GM18502 (cell line): Measurements from ENCODE around the gene MUL1.

Experiments used
- ATAC-seq: cut with Tn5 transposase; IDR thresholded peaks from one replicate; pipeline ENCODE4 v1.9.1; 2021; ENCODE audit warnings: mild to moderate bottlenecking; ENCODE audit not compliant: unreplicated experiment, poor library complexity

MUL1 gene, protein sequence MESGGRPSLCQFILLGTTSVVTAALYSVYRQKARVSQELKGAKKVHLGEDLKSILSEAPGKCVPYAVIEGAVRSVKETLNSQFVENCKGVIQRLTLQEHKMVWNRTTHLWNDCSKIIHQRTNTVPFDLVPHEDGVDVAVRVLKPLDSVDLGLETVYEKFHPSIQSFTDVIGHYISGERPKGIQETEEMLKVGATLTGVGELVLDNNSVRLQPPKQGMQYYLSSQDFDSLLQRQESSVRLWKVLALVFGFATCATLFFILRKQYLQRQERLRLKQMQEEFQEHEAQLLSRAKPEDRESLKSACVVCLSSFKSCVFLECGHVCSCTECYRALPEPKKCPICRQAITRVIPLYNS

DNA sequence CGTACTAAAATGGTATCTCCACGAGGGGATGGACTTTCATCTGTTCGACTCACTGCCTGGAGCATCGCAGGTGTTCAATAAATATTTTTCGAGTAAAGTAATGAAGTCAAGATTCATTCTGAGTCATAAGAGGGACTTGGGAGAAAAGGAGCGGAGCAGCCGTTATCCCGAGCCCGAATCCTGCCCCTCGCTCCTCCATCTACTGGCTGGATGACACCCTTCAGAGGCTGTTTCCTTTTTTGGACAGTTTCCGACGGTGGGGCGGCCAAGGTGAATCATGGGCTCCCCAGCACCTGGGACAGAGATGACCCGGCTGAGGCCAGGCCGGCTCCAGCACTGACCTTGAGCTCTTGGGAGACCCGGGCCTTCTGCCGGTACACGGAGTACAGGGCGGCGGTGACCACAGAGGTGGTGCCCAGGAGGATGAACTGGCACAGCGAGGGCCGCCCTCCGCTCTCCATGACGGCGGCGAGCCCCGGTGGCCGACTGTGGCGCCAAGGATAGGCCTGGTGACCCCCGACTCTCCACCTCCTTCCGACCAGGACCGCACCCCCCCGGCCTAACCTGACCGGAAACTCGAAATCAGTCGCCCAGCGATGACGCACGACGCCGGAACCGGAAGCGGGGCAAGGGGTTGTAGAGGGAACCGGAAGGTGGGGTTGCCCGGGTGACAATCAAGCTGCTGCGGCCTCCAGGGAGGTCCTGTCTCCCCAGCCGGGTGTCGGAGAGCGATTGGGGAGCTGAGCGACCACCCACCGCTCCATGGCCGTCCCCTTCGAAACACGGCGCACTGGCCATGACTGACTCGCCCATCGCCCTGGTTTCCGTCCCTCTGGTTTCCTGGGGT is at the start of gene MUL1:
Gene MUL1 (minus strand): TSS at position 588 of the 847 bp plus-strand sequence. CDS start 127 bp downstream, at position 461.
- ATAC-seq = peak; percentile 84

DNA sequence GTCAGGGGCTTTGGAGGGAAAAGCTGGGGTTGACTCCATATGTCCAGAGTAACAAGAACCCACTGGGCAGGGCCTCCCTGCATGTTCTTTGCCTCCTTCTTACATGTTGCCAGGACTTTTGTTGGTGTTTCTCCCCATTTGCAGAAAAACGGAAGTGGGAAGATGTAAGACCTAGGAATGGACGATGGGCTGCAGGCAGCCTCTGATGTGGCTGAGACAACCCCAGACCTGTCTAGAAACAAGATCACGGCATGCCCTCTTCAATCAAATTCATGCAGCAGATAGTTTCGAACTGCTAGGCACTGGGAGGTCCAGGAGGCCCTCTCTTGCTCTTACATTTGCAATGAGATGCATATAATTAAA is 47.8 kb upstream of the MUL1 start:
- ATAC-seq = no peak

DNA sequence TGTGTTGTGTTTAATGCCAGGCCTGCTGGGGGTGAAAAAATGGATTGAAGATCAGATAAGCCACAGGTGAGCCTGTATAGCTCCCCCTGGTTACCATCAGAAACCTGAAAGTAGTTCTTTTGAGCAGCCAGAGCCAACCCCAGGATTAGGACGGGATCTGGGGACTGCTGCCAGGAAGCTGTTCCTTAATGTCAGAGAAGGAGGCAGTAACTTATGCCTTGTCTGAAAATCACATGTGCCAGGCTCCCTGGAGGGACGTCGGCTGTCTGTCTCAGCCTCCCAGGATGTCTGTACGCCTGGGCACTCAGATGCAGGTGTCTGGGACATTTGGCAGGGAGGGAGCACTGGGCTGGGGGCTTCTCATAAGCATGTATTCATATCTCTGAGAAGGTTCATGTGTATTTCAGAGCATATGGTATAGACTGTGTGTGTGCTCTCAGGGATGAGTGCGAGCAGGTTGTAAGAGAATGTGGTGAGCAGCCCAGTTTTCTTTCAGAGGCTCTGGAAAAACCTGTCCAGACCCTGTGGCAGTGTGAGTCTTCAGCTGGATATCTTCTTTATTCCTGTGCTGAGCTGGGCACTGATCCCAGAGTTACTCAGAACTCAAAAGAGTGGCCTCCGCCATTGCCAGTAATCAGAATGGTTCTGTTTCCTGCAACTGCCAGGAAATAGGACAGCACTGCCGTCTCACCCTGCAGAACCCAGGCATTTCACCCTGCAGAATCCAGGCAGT is 47.2 kb upstream of the MUL1 start:
- ATAC-seq = no peak

DNA sequence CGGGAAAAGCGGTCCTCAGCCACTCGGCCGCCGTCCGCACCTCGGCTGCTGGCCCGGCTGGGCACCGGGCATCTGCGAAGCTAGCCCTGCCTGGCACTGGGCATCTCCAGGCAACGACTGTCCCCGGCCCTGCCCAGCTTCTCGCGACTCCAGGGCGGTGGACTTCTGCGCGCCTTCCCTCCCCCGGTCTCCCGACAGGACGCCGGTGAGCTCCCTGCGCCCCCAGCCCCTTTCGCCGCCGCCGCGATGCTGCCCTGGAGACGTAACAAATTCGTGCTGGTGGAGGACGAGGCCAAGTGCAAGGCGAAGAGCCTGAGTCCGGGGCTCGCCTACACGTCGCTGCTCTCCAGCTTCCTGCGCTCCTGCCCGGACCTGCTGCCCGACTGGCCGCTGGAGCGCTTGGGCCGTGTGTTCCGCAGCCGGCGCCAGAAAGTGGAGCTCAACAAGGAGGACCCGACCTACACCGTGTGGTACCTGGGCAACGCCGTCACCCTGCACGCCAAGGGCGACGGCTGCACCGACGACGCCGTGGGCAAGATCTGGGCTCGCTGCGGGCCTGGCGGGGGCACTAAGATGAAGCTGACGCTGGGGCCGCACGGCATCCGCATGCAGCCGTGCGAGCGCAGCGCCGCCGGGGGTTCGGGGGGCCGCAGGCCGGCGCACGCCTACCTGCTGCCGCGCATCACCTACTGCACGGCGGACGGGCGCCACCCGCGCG is 44.9 kb upstream of the MUL1 start:
- no peak for ATAC-seq

DNA sequence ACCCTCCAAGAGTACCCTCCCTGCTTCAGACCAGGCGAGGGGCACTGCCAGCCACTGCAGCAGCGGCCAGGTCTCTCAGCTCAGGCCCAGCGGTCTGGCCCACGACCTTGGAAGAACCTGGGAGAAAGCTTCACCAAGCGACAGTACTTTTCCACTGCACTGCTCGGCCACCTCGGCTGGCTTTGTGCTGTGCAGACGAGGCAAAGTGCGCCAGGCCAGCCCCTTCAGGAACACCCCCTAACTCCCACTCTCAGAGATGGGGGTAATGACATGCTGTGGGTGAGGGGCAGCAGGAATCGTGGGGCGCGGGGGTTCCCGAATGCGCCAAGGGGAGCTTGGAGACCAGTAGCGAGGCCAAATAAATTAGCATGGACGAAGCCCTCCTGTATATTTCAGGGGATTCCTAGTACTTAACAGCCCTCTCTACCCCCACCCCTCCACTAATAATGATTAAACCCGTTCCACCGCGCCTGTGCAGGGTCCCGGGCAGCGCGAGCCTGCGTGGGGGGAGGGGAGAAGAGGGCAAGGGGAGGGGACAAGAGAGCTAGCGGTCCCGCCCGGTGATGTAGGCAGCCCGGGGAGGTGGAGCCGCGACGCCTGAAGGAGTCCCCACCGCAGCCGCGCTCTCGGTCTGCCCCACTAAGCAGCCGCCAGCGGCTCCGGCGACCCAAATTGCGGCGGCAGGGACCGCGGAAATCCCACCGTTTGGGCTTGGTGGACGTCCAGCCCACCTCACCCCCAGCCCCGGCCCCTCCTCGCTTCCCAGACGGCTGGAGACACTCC is 44.2 kb upstream of the MUL1 start, which contains the start of gene FAM43B:
Gene FAM43B (plus strand): TSS at position 629 of the 783 bp plus-strand sequence. CDS start 401 bp downstream, outside the sequence.
- ATAC-seq = no peak

DNA sequence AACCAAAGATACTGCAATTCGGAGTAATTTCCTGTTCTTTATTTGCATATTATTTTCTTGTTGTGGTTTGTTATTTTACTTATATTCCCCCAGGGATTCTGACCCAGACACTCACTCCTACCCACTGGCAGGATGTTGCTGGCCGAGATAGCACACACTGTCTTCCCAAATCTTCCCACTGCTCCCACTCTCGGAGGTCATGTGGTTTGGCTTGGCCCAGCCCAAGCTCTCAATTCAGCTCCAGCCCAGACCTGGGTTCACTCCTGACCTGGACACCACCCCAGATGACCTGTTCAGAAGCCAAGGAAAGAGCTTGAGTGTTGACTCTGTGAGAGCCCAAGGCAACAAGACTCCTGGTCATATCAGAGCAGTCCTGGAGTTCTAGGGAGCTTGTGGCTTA is 43.2 kb upstream of the MUL1 start:
- no peak for ATAC-seq

DNA sequence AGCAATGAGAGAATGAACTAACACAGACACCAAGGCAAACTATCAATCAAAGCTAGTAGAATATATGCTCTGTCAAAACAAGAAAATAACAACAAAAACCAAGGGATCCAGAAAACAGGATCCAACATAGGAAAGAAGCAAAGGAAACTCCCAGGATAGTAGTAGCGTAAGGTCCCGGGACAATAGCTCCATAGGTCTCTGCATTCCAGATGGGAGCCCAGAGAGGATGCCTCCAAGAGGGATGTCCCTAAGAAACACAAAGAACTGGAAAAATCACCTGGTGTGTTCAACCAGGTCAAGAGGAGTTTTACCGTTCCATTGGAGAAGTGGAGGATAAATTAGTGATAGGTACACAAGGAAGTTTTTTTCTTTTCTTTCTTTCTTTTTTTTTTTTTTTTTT is 38.7 kb upstream of the MUL1 start:
- no peak for ATAC-seq

DNA sequence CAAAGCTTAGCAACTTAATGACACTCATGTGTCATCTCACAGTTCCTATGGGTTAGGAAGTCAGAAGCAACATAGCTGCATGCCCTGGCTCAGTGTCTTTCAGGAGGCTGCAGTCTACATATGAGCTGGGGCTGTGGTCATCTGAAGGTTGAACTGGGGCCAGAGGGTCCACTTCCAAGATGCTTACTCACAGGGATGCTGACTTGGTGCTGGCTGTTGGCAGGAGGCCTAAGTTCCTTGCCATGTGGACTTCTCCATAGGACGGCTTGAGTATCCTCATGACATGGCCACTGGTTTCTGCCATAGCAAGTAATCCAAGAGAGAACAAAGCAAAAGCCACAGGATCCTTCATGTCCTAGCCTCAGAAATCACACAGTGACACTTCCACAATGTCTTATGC is 32.3 kb upstream of the MUL1 start:
- no peak for ATAC-seq

DNA sequence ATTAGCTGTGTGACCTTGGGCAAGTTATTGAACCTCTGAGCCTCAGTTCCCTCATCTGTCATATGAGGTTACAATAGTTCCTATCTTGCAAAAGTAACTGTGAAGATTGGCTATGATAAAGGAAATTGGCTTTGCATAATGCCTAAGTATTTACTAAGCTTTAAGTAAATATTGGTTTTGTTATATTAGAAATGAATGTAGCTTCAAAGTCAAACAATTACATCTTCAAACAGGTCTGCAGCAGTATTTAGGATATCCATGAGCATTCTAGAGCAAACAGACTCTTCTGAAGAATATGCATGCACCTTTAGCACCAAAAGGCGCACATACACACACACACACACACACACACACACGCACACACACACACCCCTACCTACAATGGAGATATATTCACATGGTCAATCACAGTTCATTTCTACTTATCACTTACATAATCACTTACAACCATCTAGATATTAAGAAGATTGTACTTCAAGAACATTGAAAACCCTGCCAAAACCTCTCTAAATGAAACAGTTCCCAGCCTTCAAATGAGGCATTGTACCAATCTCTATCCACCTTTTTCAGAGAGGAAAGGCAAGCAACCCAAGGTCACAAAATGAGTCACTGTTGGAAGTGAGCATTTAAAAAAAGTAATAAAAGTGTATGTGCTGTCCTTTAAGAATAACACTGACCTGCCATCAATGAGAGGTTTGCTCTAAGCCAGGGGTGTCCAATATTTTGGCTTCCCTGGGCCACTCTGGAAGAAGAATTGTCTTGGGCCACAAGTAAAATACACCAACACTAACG is 31.0 kb upstream of the MUL1 start:
- no peak for ATAC-seq

DNA sequence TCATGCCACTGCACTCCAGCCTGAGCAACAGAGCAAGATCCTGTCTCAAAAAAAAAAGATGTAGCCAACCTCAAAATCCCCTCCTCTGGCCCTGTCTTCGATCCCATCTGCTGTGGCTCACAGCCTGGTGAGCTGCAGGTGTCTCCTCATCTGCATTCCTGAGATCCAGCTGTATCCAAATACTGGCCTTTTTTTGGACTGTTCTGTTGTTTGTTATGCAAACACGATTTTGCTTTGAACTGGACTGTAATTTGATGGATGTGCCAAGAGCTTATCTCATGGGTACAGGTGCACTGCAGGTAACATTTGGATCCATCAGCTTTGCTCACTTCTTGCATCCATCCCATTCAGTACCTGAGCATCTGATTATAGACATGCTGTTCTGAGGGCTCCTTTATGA is 30.3 kb upstream of the MUL1 start:
- ATAC-seq = no peak

DNA sequence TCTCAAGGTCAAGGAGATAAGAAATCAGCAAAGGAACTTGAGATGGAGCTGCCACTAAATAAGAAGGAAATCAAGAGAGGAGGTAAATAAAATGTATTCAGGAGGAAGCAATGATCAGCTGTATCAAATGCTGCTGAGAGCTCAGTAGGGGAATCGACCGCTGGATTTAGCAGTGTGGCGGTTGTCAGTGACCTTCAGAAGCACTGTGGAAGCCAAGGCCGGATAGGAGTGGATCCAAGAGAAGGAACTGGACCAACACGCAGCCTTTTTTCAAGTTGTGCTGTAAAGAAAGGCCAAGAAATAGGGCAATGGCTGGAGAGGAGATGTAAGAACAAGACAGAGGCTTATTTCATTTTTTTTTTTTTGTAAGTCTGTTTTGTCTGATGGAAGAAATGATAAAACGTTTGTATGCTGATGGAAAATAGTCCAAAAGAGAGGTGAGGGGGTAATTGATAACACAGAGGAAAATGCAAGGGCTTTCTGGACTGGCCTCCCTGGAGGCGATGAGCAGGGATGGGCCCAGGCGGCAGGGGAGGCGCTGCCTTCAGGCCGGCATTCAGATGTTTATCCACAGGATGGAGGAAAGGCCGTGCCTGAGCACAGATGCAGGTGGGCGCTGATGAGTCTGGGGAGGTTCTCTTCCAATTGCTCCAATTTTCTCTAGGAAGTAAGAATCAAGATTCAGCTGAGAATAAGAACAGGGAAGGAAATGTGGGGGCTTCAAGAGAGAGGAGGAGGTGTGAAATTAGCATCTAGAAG is 26.9 kb upstream of the MUL1 start:
- ATAC-seq = no peak

DNA sequence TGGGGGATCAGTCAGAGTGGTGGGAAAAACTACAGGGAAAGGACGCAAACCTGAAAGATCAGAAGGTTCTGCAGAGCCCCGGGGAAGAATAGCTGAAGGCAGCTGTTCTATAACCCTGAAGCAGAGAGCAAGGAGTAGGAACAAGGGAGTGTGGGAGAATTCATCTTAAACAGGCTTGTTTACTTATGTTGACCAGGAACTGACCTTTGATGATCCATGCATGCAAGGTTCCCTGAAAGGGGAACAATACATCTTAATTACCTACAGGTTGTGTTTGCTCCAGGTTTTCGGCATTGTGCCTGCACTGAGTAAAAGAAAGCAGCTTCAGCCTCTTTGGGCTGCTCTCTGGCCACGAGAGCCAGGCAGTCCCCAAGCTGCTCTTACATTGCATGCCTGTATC is 25.7 kb upstream of the MUL1 start:
- ATAC-seq = no peak

DNA sequence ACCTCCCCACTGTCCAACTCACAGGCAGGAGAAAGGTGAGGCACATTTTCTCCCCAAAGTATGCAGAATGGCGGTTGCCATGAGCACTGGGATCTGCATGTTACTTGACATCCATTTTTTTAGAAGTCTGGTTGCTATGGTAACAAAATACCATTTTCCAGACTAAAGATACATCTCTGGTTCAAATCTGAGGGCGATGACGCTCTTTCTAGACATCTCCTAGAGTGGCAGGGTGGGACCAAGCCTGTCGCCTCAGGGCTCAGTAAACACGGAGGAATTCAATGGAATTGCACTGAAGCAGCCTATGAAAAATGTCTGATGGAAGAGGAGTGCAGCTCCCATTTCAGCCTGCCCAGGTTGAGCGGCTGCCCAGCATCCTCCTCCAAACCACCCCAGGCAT is 22.9 kb upstream of the MUL1 start:
- no peak for ATAC-seq

DNA sequence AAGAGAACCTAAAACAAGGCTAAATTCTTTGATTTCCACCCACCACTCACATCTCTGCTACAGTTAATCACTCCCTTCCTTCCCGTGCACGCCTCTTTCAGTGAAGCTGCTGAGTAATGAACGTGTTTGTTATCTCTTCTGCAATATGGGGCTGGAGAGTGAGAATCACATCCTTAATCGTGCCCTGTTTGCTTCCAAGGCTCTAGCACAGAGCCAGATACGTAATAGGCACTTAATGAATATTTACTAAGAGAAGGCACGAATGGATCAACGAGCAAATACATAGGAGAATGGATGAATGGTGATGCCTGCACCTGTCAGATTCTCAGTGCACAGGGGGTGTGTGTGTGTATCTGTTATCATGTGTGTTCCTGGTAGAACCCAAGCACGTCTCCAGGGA is 22.4 kb upstream of the MUL1 start:
- no peak for ATAC-seq

DNA sequence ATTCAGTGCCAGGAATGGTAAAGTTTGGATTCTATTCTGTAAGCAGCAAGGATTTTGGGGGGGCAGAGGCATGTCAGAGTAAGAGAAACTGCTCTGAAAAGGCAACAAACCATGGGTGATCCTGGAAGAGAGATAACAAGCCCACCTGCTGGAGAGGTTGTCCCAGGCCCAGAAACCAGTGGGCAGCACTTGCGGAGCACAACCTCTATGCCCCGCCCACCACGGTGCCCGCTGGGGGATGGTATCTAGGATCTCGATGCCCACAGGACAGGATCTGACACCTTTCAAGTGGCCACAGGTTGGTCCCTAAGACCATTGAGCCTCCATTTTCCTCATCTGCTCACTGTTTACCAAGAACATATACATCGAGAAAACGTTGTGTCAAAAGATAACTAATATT is 20.3 kb upstream of the MUL1 start:
- no peak for ATAC-seq

DNA sequence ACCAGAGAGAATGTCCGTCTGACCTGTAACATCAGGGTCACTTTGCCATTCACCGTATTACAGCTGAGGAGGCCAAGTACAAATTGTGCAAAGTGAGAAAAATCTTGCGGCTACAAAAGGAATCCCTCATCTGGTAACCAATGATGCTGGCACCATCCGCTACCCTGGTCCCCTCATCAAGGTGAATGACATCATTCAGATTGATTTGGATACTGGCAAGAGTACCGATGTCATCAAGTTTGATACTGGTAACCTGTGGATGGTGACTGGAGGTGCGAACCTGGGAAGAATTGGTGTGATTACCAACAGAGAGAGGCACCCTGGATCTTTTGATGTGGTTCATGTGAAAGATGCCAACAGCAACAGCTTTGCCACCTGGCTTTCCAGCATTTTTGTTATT is 18.3 kb upstream of the MUL1 start:
- no peak for ATAC-seq

DNA sequence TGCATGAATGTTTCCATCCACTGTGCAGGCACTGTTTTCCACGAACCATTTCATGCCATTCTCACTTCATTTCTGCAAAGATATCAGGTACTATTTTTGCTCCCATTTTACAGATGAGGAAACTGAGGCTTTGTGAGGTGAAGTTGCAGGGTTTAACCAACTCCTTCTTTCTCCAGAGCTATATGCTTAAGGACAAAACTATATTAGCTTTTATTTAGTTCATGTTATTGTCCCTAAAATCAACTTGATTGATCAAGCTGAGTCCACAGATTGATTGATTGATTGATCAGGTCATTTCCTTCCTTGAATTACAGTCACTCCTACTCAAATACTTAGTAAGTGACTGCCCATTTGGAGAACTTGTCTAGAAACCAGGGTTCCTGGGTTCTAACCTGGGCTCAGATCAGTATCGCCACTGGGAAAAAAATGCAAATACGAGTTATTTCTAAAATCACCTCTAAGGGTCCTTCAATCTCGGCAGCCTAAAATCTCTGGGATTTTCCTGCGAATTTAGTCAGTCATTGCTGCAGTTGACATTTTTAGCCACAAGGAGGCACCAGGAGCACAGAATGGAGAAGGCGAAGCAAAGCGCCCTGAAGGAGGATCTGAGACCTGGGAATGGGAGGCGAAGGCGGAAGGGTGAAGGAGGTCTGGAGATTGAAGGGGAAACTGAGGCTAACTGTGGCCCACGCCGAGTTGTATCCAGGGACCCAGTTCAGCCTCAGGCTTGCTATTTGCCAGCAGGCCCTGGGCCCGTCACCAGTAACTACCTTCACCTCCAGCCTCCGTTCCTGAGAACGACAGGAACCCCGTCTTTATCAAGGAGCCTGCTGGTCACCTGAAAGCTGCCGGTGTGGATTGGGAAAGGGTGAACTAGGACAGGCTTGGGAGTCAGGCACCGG is 14.3 kb upstream of the MUL1 start:
- ATAC-seq = no peak
